ENCODE measurements around the gene UNK.
"Not testable (repeated sequence)": the region's sequence is repeated elsewhere in the genome, so short reads cannot be mapped to it uniquely, and the experiment has no call there.

The UNK gene

DNA sequence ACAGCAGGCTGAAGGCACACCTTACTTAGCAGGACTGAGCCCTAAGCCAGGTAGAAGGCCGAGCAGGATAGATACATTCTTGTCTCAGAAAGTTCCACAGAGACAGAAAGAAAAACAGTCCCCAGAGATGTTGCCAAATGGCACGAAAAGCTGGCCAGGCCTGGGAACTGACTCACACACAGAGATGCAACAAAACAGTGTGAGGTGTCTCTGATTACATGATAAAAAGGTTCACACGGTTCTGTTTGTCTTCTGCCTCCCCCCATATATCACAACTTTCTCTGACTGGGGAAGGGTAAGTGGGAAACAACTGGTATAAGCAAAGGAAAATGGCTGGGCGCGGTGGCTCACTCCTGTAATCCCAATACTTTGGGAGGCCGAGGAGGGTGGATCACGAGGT is 68.8 kb downstream of the UNK start:
- DNase-seq: no peak

GRCh38 chr17:75854101-75854748 is 69.6 kb downstream of the UNK start:
- no peak for DNase-seq

GRCh38 chr17:75854881-75855309 is 70.3 kb downstream of the UNK start:
- peak in 1 of 4 experiments; percentile 56 for DNase-seq

DNA sequence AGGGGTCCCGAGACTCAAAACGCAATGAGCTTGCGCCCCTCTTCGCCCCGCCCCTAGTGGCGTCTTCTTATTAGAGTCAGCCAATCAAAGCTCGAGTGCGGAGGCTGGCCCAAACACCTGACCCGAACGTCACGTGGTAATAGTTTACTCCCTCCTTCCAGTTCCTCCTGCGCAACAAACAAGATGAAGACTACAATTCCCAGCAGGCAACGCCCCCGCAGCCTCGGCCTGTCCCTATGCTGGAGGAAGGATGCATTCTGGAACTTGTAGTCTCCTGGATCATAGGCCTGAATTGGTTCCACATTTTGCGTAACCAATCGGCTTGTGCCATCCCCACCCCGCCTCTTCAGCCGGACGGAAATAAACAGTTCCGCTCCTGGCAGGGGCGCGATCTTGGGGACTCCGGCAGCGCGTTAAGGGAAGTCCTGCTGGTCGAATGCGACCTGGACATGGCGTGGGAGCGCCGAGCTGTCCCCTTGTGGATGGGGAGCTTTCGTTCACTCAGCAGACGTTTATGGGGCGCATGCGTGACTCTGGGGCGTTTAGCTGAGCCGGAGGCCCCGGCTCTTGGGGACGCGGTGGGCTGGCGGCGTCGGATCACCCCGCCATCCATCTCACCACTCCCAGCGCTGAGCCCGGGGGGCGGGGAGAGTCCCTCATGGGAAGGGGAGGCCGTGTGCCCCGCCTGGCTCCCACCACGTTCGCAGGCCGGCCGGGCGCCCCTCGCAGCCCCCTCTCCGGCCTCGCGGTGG is 70.9 kb downstream of the UNK start, which contains the start of gene WBP2:
TSS of gene WBP2 (minus strand) at position 26 of the 752 bp plus-strand sequence. CDS start 38 bp downstream, outside the sequence.
- peak; percentile 79 to 94 (median 92) for DNase-seq

- DNase-seq: peak in 1 of 4 experiments; percentile 34
These were observed 71.6 kb downstream of the UNK start for GRCh38 chr17:75856062-75856756.

- DNase-seq: not testable (repeated sequence)
These were observed 74.8 kb downstream of the UNK start for GRCh38 chr17:75859358-75859757.

DNA sequence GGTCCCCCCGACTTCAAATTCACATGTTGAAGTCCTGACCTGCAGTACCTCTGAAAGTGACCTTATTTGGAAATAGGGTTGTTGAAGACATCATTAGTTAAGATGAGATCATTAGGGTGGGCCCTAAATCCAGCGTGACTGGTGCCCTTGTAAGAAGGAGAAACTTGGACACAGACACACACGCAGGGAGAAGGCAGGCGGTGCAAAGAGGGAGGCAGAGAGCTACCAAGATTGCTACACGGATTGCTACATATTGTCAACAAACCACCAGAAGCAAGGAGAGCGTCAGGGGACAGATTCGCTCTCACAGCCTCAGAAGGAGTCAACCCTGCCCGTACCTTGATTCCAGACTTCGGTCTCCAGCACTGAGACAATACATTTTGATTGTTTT is 77.3 kb downstream of the UNK start:
- DNase-seq: no peak

GRCh38 chr17:75864448-75864871 is 79.9 kb downstream of the UNK start:
- no peak for DNase-seq

- not testable (repeated sequence) for DNase-seq
These were observed 80.3 kb downstream of the UNK start for GRCh38 chr17:75864887-75865286.

DNA sequence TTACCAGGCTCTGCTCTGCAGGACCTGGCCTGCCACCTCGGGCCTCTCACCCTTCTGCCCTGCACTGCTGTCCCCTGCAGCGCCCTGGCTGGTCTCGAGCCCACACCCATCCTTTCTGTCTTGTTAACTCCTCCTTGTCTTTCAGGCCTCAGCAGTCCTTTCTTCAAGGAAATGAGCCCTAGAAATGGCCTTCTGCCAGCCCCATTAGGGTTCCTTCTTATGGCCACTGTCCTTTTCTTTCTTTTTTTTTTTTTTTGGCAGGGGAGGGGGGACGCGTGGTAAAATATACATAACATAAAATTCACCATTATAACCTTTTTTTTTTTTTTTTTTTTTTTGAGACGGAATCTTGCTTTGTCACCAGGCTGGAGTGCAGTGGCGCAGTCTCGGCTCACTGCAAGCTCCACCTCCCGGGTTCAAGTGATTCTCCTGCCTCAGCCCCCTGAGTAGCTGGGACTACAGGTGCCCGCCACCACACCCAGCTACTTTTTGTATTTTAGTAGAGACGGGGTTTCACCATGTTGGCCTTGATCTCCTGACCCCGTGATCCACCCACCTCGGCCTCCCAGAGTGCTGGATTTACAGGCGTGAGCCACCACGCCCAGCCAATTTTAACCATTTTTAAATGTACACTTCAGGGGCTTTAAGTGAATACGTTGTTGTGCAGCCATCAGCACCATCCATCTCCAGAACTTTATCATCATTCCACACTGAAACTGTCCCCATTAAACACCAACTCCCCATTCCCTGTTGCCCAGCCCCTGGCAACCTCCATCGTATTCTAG is 81.0 kb downstream of the UNK start:
- not testable (repeated sequence) for DNase-seq

DNA sequence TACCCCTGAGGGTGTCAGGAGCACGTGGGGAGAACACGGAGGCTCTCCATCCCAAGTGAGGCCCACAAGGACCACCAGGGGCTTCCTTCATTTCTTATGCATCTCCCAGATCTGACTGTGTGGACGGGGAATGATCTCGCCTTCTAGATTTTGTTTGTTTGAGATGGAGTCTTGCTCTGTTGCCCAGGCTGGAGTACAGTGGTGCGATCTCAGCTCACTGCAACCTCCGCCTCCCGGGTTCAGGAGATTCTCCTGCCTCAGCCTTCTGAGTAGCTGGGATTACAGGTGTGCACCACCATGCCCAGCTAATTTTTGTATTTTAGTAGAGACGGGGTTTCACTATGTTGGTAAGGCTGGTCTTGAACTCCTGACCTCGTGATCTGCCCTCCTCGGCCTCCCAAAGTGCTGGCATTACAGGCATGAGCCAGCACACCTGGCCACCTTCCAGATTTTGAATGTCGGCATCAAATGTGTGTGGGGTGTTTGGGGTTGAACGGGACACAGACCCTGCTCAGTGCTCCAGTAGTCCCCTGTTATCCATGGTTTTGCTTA is 84.2 kb downstream of the UNK start:
- DNase-seq: not testable (repeated sequence)

GRCh38 chr17:75869282-75870141 is 84.9 kb downstream of the UNK start:
- DNase-seq: no peak

DNA sequence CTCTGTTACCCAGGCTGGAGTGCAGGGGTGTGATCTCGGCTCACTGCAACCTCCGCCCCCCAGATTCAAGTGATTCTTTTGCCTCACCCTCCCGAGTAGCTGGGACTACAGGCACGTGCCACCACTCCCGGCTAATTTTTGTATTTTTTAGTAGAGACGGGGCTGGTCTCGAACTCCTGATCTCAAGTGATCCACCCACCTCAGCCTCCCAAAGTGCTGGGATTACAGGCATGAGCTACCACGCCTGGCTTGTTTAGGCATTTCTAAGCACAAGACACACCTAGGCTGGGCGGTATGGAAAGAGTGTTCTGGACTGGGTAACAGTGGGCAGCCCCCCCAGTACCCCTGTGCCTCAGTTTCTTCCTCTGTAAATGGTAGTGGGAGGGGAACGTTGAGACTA is 85.6 kb downstream of the UNK start:
- not testable (repeated sequence) for DNase-seq

DNA sequence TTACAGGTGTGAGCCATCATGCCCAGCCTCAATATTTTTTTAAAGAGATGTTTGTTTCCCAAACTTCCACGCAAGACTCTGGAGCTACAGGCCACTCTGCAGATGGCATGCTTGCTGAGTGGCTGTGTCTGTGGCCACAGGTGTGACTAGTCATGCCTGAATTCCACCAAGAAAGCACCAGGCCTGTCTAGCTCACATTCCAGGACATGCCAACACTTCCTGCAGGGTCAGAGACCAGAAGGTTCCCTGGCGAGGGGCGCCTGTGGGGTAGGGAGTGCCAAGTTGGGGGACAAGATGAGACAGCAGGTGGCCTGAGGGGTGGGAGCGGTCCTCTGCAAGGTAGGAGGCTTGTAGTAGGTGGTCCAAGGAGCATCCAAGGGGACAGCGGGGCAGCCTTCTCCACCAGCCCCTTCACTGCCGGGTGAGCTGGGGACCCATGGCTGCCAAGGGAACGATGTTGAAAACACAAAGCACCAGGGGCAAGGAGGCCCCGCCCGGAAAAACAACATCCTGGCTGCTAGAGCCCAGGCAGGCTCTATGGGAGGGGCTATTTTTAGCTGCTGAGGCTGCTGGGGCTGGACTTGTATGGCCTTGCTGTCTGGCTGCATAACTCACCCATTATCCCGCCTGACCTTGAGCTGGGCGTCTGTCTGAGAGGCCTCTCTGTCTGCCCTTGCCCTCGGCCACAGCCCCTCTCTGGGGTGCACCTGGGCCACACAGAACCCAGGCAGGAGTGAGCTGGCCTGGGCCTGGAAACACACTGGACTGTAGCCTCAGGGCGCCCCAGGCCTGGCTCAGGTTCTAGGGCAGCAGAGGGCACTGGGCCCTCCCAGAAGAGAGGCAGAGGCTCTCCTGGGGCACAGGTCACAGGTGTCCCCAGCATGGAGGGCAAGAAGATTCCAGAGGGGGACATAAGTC is 88.1 kb downstream of the UNK start:
- DNase-seq: peak in 2 of 4 experiments; percentile 37 to 44

DNA sequence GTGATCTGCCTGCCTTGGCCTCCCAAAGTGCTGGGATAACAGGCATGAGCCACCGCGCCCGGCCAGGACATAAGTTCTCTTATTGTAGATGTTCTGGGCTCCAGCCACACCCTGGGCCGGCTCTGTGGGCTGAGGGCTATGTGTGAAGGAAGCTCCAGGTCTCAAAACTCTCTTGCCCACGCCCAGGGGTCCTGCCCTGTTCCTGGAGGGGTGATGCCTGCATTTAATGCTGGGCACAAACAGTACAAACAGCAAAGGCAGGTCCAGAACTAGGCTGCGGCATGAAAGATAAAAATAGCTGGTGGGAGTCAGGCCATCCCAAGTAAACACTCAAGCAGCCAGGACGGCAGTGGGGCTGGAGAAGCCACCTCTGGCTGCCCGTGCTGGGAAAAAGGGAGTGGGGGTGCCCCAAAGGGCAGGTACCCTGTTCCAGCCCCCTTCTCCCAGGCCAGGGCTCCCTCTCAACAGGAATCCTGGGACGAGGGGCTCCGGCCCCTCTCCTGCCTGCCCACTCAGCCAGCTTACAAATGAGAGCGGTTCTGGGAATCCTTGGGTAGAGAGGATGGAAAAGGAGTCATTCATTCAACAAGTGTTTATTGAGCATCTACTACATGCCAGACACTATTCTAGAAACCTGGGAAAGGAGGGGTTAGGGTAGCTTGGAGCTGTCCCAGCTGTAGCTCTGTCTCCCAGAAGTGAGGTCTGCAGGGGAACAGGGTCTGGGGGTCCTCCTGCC is 89.1 kb downstream of the UNK start:
- no peak for DNase-seq

- DNase-seq: no peak
These were observed 89.9 kb downstream of the UNK start for GRCh38 chr17:75874323-75875181.

Measured in activated CD4-positive, CD25-positive, alpha-beta regulatory T cell (primary cell).